GM21576 (cell line): ENCODE data around the gene CD244.

Source experiments
- ATAC-seq: cut with Tn5 transposase; IDR thresholded peaks from one replicate; pipeline ENCODE4 v1.9.1; 2021; ENCODE audit warnings: mild to moderate bottlenecking, moderate library complexity; ENCODE audit not compliant: unreplicated experiment

CD244 gene

DNA sequence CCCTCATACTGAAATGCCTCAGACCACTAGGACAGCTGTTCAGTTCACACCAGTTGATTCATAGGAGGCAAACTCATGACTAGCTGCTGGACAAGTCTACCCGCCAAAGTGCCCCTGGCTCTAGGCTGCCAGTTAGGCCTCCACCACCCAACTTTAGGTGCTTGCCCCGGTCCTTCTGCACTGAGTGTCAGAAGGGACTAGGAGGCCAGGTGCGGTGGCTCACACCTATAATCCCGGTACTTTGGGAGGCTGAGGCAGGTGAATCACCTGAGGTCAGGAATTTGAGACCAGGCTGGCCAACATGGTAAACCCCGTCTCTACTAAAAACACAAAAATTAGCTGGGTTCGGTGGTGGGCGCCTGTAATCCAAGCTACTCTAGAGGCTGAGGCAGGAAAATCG lies 47.8 kb downstream of the CD244 start:
- ATAC-seq, result no peak

- ATAC-seq, result no peak
These were observed 48.4 kb downstream of the CD244 start for GRCh38 chr1:160814316-160814715.

GRCh38 chr1:160813215-160813614 lies 49.5 kb downstream of the CD244 start:
- no peak for ATAC-seq

DNA sequence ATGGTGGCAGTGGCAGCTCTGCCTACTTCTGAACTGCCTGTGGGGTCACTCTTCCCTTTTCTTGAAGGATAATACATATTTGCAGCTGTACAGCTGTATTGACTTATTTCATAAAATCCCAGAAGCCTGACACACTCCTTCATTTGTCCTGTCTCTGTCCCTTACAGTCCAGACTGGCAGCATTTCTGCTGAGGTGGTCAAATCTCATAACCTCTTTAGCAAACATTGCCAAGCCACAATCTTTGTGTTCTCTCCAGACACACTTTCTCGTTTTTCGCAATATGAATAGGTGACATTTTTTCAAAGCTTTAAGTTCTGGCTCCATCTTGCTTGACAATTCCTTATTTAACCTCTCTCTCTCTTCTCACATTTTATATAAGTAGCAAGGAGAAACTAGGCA lies 51.5 kb downstream of the CD244 start:
- no peak for ATAC-seq

DNA sequence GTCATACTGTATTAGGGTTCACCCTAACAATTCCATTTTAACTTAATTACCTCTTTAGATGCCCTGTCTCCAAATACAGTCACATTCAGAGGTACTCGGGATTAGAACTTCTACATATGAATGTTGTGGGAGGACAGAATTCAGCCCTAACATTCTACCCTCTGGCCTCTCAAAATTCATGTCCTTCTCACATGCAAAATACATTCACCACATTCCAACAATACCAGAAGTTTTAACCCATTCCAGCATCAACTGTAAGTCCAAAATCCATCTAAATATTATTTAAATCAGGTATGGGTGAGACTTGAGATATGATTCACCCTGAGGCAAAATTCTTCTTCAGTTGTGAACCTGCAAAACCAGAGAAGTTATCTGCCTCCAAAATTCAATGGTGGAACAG lies 52.2 kb downstream of the CD244 start:
- no peak for ATAC-seq

DNA sequence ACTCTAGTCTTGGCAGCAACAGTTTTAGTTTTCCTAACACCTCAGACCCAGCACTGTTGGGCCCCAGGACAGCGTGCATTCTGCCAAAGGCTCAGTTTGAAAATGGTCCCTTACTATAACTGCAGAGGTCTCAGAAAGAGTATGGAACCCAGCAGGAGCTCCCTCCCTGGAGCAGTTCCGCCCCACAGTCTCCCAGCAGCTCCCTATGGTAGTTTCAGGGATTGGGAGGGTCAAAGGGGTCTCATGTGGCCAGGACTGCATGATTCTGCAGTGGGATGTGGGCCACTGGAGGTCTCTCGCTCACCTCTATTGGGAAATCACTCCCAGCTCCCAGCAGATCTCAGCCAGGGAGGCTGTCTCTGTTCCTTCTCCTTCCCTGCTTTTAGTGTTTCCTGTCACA lies 54.4 kb downstream of the CD244 start:
- ATAC-seq, result no peak

DNA sequence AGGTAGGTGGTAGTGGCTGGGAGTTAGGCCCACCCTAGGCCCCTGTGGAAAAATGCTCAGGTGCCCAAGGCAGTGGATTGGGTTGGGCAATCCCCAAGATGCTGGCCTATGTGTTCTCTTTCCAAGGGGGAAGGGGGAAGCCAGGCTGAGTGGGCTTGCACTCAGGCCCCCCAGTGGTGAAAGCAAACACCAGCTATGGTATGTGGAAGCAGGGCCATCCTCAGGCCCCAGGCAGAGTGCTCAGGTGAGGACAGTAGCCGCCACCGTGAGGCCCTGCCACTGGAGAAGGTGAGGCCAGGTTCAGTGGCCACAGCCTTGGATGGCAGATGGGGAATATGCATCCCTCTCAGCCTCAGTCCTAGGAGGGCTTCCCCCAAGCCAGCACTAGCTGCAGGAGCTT lies 54.9 kb downstream of the CD244 start:
- ATAC-seq, result no peak

GRCh38 chr1:160807247-160807646 lies 55.4 kb downstream of the CD244 start:
- no peak for ATAC-seq

- no peak for ATAC-seq
These were observed 55.9 kb downstream of the CD244 start for GRCh38 chr1:160806784-160807183.

GRCh38 chr1:160806109-160806665 lies 56.5 kb downstream of the CD244 start:
- ATAC-seq, result no peak

DNA sequence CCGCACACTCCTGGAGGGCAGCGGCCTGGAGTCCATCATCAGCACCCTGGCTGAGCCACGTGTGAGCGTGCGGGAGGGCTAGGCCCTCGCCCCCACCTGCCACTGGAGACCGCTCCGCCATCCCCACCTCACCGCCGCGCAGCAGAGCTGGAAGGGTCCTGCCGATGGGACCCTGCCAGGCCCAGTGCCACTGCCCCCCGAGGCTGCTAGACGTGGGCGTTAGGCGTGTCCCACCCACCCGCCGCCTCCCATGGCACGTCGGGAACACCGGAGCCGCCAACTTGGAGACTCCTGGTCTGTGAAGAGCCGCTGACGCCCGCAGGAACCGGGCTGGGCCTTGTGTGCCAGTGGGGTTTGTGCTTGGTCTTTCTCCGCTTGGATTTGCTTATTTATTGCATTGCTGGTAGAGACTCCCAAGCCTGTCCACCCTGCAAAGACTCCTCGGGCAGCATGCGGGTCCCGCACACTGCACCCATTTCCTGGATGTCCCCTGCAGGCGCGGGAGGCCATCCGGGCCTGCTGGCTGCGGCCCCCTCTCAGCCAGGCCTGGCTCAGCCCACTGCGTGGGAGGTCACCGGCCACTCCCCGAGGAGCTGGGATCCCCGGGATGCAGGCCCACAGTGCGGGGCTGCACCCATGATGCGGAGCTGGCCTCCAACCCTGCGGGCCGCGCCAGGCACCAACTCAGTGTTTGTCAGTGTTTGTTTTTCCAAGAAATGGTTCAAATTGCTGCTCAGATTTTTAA lies 60.7 kb downstream of the CD244 start:
- ATAC-seq, result no peak

- no peak for ATAC-seq
These were observed 61.9 kb downstream of the CD244 start for GRCh38 chr1:160800645-160801408.

DNA sequence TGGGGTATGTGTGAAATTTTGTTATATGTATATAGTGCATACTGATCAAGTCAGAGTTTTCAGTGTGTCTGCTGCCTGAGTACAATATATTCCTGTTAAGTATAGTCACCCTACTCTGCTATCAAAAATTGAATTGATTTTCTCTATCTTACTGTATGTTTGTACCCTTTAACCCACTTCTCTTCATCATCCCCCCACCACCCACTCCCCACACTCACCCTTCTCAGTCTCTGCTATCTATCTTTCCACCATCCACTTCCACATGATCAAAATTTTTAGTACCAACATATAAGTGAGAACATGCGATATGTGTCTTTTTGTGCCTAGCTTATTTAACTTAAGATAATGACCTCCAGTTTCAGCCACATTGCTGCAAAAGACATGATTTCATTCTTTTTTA lies 62.5 kb downstream of the CD244 start:
- no peak for ATAC-seq

- no peak for ATAC-seq
These were observed 63.0 kb downstream of the CD244 start for GRCh38 chr1:160799641-160800040.

DNA sequence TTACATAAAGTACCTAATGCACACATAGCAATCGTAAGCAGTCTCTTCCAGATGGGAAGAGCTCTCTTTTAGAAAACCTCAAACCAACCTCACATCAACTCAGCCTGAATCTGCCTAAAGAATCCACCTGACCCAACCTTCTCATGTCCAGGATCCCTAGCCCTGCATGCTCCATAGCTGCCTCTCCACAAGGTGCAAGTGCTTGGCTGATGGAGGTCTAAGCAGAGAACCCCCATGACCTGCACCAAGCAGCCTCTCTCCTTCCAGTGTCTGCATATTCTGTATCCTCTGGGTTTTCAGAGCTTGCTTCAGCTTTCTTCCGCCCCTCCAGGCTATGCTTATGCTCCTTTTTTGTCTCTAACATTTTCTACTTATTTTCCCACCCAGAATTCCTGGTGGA lies 64.2 kb downstream of the CD244 start:
- no peak for ATAC-seq

DNA sequence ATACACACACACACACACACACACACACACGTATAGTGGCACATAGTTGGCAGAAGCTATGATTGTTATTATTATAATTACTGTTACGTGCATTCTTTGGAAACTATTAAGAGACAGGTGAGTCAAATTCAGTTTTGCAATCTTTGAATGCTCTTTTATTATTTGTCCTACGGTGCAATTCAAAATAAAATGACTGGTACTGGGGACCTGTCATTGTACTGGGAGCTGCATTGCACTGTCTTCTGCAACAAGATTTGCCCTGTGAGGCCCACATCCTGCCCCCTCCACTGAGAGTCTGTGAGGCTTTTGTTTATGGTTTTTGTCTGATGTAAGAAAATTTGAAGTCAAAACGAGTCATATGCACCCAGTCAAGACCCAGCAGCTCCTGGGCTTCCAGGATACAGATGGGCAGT lies 64.8 kb downstream of the CD244 start:
- no peak for ATAC-seq

DNA sequence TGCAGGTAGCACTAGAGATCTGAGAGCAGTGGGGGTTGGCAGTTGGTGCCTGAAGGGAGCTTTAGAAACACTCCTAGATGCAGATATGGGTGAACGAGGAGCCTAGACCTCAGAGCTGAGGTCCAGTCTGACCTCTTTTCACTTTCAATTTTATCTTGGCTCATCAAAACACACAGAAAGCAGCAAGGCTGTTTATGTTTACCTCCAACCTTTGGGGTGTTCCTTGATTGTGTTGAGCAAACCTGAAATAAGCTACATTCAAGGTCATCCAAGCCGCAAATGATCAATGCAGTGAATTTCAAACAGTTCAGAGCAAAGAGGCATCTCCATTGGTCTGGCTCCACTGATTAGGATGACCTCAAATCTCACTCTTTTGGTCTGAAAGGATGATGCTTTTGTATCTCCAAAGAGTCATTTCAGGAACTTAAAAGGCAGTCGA lies 65.4 kb downstream of the CD244 start:
- no peak for ATAC-seq

DNA sequence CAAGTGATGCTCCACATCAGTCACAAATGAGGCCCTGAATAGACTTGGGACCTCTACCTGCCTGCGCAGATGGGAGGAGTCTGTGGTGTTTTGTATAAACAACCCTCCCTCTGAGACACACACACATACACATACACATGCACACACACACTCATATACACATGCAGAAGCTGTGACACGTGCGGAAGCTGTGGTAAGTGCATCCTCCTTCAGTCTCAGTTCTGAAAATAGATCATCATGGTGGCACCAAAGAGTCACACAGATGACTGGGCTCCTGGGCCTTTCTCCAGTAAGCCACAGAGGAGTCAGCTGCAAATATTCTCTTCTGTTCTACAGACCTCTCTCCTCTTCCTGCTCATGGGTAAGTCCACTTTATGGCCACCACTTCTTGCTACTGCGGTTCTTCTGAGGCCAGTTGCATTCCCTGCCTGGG lies 66.7 kb downstream of the CD244 start, which contains the start of gene LY9:
Gene LY9 (plus strand): TSS at position 224 of the 433 bp plus-strand sequence. CDS start 14 bp downstream, at position 238.
- peak; percentile 66 for ATAC-seq

GRCh38 chr1:160794376-160794775 lies 68.3 kb downstream of the CD244 start:
- ATAC-seq, result no peak

- ATAC-seq, result peak; percentile 75
These were observed 72.7 kb downstream of the CD244 start for GRCh38 chr1:160789702-160790611.
